Stimulated activated CD4-positive, alpha-beta T cell treated with anti-CD3 and anti-CD28 coated beads, TNF-alpha, amount 100 ng/mL, for 48 hours (primary cell): Measurements from ENCODE around the gene RRM1.
"Not testable (repeated sequence)": the region's sequence is repeated elsewhere in the genome, so short reads cannot be mapped to it uniquely, and the experiment has no call there.

ENCODE experiments used
- DNase-seq, 3 donors: peaks; one replicate each; pipeline ENCODE4 v3.0.0-alpha.2; 2020; ENCODE audit warnings: low read depth in 3 of 3

RRM1 gene

DNA sequence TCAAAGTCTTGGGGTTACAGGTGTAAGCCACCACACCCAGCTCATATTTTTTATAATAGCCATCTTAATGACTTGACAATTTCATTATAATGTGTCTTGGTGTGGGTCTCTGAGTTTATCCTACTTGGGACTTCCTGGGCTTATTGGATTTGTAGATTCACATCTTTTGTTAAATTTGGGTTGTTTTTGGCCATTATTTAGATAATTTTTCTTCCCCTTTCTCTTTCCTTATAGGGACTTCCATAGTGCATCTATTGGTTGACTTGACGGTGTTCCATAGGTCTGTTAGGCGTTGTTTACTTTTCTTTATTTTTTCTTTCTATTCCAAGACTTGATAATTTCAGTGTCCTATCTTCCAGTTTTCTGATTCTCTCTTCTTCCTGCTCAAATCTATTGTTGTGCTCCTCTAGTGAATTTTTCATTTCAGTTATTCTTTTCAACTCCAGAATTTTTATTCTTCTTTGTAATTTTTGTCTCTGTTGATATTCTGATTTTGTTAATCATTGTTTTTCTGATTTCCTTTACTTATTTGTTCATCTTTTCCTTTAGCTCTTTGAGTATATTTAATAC is 45.6 kb downstream of the RRM1 start:
- DNase-seq = no peak

DNA sequence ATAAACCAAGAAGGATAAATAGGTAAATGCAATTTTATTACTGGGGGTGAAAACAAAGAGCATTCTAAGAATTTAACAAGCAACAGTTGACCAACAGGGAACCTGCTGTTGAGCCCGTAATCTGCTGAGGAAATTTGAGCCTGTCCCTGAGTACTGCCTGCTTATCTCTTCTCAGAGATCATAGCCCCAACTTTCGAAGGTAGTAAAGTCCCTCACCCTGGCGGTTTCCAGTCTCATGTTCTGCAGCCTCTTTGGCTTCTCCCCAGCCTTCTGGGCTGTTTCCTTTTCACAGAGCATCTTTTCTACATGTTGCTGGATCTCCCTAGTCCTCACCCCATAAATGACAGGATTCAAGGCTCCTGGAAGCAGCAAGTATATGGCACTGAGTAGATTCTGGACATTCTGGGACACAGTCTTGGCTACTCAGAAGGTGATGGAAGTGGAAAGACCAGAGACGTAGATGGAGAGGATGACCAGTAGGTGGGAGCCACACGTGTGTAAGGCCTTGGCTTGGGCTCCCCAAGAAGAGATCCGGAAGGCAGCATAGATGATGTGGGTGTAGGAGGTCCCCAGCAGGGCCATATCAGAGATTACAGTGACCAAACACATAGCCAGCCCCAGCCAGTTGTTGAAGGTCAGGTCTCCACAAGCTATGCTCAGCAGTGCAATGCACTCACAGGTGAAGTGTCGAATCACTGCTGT is 51.6 kb downstream of the RRM1 start:
- DNase-seq = no peak

DNA sequence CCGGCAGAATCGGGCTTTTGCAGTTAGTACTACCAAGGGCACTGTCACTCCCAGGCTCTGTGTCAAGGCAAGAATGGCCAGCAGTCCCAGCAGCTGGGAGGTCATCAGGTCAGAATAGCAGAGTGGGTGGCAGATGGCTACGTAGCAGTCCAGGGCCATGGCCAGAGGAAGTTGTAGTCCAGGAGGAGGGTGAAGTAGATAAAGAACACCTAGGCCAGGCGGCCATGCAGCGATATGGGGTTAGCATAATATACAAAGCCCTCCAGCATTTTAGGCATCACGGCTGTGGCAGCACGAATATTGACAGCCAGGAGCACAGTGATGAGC is 52.1 kb downstream of the RRM1 start:
- DNase-seq = no peak

DNA sequence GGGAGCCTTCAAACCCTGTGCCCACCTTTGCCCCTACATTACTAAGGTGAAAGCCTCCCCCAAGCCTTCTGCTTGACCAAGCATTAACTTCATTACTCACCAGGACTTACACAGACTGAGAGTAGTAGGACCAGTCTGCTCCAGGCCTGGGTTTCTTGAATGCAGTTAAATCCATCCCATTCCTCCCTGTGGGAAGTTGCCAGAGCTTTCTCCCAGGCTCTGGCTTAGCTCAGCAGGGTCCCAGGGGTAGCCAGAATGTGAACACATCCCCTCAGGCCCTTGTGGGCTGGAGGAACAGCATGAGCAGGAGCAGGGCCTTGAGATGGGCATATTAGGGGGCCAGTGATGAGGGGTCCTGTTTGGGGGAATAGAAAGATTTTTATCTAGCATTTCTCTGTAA is 59.9 kb downstream of the RRM1 start:
- DNase-seq = no peak

DNA sequence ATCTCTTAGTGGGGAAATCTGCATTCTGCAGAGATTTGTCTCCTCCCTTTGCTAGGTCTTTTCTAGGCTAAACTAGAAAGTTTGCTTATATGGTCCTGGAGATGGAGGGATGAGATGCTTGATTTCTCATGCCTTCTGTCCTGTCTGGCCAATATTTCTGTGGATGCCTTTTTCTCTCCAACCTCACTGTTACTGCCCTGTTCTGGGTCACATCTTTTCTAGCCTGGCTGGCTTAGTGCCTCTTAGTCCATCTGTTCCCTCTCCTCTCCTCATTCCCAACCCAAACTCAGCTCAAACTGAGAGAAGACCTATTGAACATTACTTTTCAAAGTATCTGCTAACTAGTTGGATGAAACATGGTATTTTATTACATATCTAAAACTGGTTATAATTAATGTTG is 62.0 kb downstream of the RRM1 start:
- no peak for DNase-seq

DNA sequence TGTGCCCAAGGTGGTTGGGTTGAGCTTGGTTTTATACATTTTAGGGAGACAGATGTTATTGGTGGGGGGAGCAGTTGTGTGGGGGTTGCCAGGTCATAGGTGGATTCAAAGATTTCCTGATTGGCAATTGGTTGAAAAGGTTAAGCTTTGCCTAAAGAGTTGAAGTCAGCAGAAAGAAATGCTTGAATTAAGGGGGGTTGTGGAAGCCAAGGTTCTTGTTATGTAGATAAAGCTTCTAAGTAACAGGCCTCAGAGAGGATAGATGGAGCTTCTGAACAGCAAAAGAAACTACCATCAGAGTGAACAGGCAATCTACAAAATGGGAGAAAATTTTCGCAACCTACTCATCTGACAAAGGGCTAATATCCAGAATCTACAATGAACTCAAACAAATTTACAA is 64.2 kb downstream of the RRM1 start:
- DNase-seq = not testable (repeated sequence)

DNA sequence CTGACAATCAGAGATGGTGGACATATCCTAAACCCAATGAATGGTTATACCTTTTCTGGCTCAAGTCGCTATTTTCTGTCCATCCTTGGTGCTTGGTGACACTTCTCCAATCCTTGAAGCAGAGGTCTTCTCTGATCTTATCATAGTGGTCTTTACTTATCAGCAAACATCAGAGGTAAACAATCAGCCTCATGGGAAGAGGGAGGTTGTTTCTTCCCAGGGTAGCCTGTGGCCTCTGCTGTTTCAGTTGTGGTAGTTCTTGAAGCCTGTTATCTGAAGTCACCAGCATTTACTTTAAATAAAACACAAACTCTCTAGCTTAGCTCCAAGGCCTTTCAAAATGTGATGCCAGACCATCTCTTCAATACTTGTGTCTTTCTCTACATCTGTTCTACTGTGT is 66.7 kb downstream of the RRM1 start:
- DNase-seq = no peak

DNA sequence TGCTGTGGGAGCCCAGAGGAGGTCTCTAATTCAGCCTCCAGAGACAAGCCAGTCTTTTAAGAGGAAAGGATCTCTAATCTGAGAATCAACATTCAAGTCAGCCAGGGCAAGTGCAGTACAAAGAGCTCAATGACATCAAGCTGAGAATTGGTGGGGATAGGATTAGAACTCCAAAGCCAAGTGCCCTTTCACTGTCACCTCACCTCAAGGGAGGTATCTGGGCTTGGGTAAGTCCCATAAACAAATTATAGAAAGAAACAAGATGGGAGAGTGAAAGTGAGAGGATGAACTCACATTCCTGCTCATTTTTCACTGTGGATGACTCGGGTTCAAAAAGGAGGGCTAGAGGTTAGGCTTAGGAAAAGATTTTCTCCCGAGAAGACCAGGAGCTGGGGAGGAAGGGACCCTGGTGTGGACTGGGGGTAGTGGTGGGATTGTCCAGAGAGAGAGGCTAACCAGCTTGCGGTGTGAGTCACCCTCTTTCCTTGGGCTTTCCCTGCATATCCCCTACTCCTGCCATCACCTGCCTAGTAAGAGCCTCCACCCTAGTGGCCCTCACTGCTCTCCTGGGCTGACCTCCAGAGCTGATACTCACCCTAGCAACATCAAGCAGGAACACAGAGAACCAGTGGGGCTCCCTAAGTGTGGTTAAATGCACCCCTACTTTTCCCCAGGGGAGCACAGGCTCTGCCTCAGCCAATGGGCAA is 70.4 kb downstream of the RRM1 start:
- DNase-seq = no peak

DNA sequence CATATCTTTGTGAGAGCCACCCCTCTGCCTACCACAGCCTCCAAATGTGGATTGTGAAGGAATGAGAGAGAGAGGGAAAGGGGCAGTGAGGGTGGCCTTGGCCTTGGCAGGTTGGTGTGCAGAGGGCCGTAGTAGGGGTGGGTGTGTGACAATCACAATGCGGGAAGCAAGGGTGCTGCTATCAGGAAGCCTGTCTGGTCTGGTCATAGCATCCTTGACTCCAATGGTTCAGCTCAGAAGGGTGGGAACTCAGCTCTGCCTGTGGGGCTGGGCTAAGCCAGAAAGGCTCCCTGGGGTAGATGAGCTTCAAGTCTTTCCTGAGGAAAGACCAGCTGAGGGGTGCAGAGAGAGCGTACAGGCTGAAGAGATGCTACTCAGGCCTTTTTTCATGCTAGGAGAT is 72.7 kb downstream of the RRM1 start:
- no peak for DNase-seq

DNA sequence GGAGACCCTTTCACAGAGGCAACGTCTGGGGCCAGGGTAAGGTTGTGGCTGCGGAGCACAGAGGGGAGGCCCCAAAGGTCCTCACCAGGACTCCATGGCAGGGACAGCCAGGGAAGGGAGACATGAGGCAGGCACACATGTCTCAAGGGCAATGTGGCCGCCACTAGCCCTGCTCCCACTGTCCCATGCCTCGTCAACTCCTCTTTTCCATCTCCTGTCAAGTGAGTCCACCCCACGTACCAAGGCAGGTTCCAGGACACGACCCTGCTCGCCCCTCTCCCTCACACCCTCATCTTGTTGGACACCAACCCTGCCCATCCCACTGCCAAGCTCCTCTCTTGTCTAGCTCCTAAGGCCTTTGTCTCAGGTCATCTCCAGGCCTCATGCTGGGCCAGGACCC is 73.2 kb downstream of the RRM1 start:
- DNase-seq = no peak

DNA sequence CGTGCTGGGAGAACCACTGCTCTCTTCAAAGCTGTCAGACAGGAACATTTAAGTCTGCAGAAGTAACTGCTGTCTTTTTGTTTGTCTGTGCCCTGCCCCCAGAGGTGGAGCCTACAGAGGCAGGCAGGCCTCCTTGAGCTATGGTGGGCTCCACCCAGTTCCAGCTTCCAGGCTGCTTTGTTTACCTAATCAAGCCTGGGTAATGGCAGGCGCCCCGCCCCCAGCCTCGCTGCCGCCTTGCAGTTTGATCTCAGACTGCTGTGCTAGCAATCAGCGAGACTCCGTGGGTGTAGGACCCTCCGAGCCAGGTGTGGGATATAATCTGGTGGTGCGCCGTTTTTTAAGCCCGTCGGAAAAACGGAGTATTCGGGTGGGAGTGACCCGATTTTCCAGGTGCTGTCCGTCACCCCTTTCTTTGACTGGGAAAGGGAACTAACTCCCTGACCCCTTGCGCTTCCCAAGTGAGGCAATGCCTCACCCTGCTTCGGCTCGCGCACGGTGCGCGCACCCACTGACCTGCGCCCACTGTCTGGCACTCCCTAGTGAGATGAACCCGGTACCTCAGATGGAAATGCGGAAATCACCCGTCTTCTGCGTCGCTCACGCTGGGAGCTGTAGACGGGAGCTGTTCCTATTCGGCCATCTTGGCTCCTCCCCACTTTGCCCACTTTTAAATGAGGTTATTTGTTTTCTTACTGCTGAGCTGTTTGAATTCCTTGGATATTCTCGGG is 81.2 kb downstream of the RRM1 start:
- not testable (repeated sequence) for DNase-seq

DNA sequence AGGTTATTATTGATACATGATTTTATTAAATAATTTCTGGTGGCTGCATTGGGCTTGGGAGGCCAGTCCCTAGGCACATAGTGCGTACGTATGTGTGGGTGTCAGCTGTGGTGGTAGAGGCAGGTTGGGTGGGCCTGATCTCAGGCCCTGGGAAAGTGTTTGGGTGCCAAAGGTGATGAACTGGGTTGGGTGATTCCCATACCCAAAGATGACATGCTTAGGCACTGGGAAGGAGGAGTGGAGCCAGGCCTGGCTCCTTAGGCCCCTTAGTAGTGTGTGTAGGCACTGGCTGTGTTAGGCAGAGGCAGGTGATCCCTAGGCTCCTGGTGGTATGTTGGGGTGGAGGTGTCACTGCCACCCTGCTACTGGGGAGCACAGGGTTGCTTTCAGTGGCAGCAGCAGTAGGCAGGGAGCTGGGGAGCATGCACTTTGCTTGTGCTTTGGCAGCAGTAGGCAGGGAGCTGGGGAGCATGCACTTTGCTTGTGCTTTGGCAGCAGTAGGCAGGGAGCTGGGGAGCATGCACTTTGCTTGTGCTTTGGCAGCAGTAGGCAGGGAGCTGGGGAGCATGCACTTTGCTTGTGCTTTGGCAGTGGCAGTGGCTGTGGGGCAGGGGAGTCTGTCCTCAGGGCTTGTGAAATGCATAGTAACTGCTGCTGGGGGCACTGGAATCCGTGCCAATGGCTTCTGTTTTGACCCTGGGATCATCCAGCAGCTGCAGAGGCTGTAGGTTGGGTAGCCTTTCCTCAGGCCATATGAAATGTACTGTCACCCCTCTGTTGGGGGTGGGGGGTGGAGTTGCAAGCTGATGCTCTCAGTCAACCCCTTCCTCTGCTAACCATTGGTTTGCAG is 84.4 kb downstream of the RRM1 start:
- DNase-seq = no peak

DNA sequence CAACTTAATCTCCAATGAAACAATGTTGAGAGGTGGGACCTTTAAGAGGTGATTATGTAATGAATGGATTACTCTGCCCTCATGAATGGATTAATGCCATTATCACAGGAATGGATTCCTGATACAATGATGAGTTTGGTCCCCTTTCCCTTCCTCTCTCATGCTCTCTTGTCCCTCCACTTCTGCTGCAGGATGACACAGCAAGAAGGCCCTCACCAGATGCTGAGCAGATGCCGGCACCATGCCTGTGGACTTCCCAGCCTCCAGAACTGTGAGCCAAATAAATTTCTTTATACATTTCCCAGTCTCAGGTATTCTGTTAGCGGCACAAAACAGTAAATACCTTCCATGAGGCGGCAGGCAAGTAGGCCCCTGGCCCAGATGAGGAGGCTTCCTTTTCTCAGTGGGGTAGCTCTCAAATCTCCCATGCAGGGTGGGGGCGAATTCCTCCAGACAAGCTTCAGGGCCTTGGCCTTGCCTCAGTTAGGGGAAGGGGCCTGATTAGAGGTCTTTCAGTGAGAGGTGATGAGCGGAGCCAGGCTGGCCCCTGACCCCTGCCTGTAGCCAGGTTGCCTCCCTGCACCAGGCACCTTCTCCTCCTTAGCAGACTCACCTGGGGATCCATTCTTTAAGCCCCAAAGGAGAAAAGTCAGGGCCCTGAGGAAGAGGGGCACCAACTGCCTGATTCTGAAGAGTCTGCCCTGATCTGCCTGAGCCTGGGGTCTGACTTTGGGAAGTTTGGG is 86.0 kb downstream of the RRM1 start:
- no peak for DNase-seq

DNA sequence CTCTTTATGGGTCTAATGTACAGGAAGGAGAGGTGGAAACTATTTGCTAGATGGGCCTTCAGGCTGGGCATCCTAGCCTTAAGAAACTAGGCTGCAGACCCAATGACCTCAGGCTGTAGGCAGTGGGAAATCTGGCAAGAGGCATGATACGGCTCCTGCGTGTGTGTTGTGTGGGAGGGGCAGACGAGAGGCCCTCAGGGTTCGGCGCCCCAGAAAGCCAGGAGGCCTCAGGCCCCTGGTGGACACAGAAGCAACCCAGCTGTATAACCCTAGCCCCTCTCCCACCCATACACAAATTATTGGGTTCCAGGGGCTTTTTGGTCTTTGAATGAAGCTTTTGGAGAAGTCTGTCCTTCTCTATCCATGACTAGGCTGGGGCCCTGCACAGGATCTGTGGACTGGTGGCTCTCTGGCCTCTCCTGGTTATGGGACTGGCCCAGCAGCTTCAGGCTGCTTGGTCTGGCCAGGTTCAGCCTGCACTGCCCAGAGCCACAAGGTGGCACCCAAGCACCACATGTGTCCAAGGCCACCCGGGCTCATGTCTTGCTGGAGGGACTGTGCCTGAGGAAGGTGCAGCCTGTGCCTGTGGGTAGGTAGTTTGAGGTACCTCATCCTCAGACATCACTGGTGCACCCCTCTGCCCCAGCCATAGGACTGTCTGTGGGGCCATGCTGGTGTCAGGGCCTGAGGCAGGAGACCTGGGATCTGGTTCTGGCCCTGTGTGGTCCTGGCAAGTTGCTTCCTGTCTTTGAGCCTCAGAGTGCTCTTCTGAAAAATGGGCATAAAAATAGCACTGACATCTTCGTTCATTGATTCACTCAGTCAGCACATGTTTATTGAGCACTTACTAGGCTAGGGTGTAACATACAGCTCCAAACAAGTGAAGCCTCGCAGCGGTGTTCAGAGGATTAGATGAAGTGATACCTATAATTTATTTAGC is 87.5 kb downstream of the RRM1 start:
- peak in 2 of 3 donors; percentile 11 to 17 for DNase-seq

DNA sequence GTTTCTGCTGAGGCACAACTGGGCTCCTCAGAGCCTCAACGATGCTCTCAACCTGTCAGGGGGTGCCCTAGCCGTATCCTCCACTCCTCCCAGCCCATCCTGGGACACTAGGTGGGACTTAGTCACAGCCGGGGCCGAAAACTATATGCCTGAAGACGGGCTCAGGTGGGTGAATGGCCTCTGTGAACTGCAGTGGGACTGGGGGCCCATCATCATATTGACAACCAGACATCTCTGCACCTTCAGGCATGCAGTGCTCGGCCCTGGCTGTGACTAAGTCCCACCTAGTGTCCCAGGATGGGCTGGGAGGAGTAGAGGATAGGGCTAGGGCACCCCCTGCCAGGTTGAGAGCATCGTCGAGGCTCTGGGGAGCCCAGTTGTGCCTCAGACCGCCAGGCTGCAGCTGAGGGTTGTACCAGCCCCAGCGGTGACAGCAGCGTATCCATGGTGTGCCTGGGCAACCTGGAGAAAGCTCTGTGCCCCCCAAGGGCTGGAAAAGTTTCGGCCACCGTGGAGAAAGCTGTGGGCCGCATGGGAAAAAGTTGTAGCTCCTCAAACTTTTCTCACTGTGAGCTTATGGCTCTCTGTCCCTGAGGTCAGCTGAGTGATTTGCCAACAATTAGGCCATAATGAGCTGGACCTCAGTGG is 88.9 kb downstream of the RRM1 start:
- DNase-seq = no peak

DNA sequence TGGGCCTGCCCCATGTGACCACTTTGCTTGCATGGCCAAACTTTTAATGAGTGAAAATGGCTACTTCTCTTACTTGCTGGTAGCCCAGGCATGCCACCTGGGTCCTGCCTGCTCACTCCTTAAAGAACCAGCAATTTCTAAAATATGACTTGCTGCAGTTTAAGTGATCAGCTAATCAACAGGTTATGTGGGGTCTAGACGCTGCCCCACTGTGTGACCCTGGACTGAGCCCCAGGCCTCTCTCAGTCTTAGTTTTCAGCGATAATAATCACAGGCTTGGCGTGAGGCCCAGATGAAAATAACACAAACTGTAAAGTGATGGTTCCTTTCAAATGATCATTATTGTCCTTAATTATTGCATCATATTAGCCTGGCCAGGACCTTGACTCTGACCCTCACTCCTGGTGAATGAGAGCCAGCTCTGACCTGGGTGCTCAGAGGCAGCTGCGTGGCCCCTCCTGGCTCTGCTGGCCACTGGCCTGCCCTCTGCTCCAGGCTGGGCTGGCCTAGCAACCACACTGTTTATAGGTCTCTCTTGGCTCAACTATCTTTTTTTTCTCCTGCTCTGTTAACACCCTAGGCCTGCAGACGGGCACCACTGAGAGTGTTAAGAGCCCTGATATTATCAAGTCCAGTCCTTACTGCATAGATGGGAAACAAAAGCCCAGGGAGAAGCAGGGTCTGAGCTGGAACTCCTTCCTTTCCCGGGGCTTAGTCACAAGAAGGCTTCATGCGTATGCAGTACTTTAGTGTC is 89.7 kb downstream of the RRM1 start:
- DNase-seq = no peak

DNA sequence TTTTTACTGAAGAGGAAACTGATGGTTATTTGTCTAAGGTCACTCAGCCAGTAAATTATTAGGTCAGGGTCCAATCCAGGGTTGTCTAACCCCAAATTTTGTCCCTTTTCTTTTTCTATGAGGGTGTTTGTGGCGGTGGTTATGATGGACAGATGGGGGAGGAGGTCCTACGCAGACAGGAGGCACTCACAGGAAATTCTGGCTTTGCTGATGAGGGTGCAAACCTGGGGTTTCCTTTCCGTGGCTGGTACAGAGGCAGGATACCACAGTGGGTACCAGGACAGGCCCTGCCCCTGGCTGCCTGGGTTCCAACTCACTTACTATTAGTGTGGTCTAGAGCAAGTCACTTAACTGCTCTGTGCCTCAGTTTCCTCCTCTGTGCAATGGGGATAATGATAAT is 91.0 kb downstream of the RRM1 start:
- DNase-seq = no peak

DNA sequence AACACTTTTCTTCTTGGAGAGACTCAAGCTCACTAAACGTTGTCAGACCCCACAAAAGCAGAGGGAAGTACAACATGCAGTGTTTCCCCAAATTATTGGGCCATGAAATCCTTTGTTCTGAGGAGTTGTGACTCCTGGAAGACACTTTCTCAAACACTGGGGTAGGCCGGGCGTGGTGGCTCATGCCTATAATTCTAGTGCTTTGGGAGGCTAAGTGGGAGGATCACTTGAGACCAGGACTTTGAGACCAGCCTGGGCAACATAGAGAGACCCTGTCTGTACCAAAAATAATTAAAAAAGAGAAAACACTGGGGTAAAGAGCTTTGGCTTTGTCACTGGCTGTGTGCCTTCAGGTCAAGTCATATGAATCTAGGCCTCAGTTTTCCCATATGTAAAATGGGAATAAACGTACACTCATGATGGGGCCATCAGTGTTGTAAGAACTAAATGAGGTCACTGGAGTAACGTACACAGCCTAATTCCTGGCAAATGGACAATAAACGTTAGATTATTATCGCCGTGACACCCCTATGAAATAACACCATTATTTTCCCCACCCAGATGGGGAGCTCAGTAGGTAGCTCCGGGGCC is 92.0 kb downstream of the RRM1 start:
- no peak for DNase-seq
